G401.6 (cell line): ENCODE results near the gene PLCB1.

Experiments used
- FAIRE-seq: peaks from 2 replicates; lab custom pipeline; 2012; peaks lifted over from hg19 to GRCh38; lab: Jason Lieb, UNC

PLCB1 gene

GRCh38 chr20:8735014-8735413 is 602.9 kb downstream of the PLCB1 start:
- no peak for FAIRE-seq

- no peak for FAIRE-seq
Observed at GRCh38 chr20:8735674-8736073, 603.6 kb downstream of the PLCB1 start.

GRCh38 chr20:8740265-8740664 is 608.2 kb downstream of the PLCB1 start:
- FAIRE-seq = no peak

GRCh38 chr20:8744228-8744844 is 612.3 kb downstream of the PLCB1 start:
- FAIRE-seq = no peak

DNA sequence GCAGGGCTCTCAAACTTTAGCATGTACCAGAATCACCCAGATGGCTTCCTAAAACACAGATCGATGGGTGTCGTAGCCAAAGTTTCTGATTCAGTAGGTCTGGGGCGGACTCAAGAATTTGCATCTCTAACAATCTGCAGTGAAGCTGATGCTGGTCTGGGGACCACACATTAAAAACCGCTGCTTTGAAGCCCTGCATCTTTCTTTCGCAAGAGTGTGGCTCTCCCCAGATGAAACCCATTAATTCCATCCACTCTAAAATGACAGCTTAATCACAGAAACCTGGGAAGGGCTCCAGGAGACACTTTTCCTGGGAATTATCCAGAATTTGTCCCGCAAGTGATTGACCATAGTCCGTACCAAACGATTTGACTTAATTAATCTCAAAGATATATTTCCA is 617.0 kb downstream of the PLCB1 start:
- FAIRE-seq = no peak

- FAIRE-seq = no peak
Observed at GRCh38 chr20:8749986-8750385, 617.9 kb downstream of the PLCB1 start.

DNA sequence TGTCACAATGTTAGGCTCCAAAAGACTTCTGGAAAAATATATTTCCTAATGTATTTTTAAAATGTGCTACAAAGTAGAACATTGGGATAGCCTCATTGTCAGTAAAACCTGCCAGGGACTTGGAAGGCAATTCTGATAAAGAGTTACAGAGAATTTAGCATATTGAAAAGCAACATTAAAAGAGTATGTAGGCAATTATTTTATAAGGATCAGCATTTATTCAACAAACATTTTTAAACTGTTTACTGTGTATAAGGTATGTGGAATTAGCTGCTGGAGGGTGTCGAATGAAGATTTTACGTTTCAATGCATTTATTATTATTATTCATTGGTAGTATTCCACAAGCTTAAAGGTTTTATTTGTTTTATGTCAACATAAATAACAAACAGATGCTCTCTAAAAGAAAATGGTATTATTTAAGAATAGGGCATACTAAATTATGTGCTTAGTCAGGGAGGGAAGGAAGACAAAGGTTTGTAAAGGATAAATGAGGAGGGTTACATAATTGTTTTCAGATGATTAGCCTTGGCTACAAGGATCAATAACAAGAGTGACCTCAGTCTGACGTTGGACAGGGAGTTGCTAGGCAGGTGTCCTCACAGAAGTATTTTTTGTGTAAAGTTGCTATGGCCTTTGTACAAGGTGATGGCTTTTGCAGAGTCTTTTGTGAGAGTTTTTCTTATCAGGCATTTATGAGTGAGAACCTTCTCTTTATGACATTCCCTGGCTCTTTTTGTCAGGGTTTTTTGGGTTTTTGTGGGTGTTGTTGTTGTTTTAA is 623.5 kb downstream of the PLCB1 start:
- no peak for FAIRE-seq

GRCh38 chr20:8756410-8756809 is 624.3 kb downstream of the PLCB1 start:
- no peak for FAIRE-seq

GRCh38 chr20:8757146-8757545 is 625.1 kb downstream of the PLCB1 start:
- no peak for FAIRE-seq

DNA sequence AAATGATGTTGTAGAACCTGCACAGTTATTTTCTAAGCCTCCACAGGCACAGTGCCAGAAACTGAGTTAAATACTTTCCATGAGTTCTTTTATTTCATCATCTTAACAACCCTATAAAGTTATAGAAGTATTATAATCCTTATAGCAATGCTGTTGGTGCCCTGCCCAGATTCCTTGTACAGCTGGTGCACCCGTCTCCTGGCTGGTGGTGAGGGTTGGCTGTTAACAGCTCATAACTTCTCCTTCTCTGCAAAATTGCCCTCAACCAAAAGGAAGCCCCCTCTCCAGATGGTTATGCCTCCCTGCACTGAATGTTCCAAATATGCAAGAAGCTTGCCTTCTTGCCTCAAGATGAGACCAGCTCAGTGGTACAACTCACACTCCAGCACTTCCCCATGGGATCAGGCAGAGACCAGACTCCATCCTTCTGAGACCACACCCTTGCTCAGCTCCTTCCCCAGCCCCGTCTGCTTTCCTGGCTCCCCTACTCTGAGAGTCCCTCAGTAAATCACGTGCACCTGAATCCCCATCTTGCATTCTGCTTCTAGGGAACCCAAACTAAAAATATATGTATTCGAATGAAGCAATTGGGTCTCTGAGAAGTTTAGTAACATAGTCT is 632.4 kb downstream of the PLCB1 start:
- FAIRE-seq = no peak

GRCh38 chr20:8766868-8767390 is 634.9 kb downstream of the PLCB1 start:
- no peak for FAIRE-seq

- FAIRE-seq = no peak
Observed at GRCh38 chr20:8774412-8774811, 642.3 kb downstream of the PLCB1 start.

- FAIRE-seq = no peak
Observed at GRCh38 chr20:8777911-8778310, 645.8 kb downstream of the PLCB1 start.

DNA sequence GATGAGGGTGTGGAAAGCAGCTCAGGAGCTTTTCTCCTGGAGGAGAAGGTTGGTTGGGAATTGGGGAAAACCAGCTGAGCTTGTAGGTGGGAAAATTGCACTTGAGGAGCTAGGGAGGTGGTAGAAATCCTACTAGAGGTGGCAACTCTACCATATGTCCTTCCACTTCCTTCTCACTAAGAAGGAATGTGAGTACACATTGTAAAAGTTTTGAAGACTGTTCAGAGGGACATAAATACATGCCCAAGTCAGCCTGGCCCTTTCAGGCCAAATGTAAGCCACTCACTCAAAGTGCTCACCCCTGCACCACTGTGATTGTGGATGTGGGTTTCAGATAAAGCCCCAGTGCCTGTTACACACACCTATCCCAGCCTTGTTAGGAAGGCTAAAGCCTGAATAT is 646.3 kb downstream of the PLCB1 start:
- FAIRE-seq = no peak

- FAIRE-seq = no peak
Observed at GRCh38 chr20:8780915-8781314, 648.8 kb downstream of the PLCB1 start.

DNA sequence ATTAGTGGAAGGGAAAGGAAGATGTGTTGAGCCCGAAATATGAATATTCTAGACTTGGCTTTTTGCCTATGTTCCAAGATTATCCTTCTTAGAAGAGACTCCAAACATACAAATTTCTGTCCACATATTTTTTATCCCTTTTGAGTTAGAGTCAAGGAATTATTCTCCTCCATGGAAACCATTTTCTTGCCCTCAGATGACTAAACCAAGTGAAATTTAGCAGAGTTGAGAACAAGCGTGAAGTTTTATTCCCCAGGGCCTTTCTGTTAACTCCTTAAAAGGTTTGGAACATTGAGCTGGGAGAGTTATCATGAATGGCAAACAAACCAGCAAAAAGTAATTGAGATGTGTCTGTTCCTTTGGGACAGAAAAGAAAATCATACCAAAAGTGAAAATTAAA is 650.7 kb downstream of the PLCB1 start:
- FAIRE-seq = no peak

GRCh38 chr20:8783734-8784133 is 651.7 kb downstream of the PLCB1 start:
- FAIRE-seq = no peak

GRCh38 chr20:8786383-8786782 is 654.3 kb downstream of the PLCB1 start:
- no peak for FAIRE-seq

GRCh38 chr20:8787090-8787489 is 655.0 kb downstream of the PLCB1 start:
- FAIRE-seq = no peak

- FAIRE-seq = no peak
Observed at GRCh38 chr20:8788275-8788674, 656.2 kb downstream of the PLCB1 start.

DNA sequence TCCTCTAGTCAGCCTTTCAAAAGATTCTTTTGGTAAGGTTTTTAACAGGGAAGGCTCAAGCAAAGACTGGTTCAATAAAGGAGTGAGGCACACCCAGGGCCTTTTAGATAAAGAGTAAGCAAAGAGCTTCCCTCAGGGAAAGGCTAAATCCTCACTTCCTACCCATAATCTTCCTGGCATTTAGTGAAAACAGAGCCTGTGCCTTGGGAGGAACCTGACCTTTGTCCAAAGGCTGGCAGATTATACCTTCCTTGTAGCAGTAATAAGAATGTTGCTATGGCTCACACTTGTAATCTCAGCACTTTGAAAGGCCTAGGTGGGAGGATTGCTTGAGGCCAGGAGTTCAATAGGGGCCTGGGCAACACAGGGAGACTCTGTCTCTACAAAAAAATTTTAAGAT is 656.8 kb downstream of the PLCB1 start:
- no peak for FAIRE-seq

DNA sequence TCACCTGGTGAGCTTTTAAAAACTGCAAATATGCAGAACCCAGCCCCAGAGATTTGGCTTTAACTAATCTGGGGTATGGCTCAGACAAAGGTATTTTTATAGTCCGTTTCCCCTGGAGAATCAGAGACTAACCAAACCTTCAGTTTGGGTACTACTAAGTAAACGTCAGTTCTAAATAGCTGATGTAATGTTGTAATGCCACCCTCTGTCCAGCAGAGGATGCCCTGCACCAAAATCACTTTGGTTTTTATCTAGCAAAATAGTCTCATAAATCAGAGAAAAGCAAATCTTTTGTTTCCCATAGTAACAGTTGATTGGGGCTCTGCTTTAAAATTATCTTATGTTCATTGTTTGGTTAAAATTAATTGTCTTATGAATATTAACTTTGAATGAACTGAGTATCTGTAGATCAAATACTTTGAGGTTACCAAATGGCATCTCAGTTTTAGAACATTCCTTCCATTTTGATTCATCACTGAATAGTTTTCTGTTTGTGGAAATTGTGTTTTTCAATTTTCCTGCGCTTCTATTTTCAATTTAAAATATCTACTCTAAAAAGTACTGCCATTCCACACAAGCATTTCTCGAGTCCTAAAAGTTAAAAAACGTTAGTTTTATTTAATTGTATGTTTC is 658.5 kb downstream of the PLCB1 start:
- FAIRE-seq = no peak

DNA sequence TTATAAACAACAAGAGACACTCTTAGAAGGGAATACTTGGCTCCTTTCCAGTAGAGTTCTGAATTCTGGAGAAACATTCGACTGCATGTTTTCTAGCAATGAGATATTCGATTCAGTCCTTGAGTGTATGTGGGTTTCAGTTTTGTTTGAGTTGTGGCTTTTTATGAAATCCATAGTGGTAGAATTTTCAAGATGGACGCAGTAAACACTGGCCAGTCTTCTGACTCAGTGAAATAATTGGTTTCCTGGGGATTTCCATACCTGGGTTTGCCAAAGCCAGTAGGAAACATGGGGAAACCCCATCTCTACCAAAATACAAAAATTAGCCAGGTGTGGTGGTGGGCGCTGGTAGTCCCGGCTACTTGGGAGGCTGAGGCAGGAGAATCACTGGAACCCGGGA is 663.3 kb downstream of the PLCB1 start:
- FAIRE-seq = no peak
